GM18520 (cell line): ENCODE measurements around the gene CLMP.
"Not testable (repeated sequence)": the region's sequence is repeated elsewhere in the genome, so short reads cannot be mapped to it uniquely, and the experiment has no call there.

Experiments
- ATAC-seq: cut with Tn5 transposase; IDR thresholded peaks from one replicate; pipeline ENCODE4 v1.9.1; 2021; ENCODE audit not compliant: unreplicated experiment

Gene CLMP

DNA sequence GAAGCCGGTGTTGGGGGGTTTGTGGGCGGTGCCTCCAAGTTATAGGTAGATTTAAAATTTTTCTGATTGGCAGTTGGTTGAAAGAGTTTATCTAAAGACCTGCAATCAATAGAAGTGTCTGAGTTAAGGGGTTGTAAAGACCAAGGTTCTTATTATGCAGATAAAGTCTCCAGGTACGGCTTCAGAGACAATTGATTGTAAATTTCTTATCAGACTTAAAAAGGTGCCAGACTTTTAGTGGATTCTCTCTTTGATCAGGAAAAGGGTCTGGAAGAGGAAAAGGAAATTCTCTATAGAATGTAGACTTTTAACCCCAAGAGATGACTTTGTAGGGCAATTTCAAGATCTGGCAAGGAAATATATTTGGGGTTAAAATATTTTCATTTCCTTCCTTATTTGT lies 25.2 kb downstream of the CLMP start:
- ATAC-seq: no peak

- no peak for ATAC-seq
These were observed 26.0 kb downstream of the CLMP start for GRCh38 chr11:123168955-123169484.

- no peak for ATAC-seq
These were observed 26.8 kb downstream of the CLMP start for GRCh38 chr11:123168241-123168640.

- ATAC-seq: no peak
These were observed 28.9 kb downstream of the CLMP start for GRCh38 chr11:123166071-123166559.

DNA sequence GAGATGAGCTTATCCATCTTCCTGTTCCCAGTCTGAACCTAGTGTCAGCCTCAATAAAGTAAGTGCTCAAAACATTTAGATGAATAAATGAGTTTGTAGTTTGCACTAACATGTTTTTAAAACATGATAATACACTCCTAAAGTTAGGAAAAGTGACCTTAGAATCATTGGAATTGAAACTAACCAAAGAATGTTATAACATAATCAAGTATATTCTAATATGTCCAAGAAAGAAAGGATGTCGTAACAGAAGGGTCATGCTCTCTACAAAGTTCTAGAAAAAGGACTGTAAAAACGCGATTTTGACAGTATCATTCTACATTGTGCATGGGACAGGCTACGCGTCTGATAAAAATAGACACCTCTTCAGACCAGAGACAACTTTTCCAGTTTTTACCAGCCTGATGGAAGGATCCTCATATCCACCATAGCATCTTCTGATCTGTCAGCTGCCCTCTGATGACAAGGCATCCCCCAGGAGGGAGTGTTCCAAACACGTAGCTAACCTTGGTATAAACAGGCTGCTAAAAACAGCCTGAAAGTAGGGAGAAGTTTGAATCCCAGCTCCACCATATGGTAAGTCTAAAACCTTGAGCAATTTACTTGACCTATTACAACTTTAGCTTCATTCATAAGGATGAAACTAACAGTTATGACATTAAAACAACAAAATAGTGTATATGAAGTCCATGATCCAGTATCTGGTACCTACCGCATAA lies 30.2 kb downstream of the CLMP start:
- no peak for ATAC-seq

DNA sequence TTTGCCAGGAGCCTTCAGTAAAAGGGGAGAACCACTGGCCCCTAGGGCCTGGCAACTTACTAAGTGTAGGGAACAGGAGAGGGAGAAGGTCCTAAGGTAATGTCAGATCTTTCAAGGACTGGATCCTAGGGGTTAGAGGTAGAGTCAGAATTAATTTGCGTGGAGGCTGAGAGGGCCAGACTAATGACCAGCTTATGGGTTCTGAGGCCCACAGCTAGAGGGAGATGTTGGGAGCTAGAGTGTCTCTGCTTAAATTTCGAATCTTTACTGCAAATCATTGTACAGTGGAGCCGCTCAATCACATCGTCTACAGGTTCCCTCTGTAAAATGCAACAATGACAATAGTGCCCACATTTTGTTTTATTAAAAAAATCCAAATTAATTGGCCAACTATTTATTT lies 31.4 kb downstream of the CLMP start:
- no peak for ATAC-seq

GRCh38 chr11:123161376-123162030 lies 33.5 kb downstream of the CLMP start:
- no peak for ATAC-seq

DNA sequence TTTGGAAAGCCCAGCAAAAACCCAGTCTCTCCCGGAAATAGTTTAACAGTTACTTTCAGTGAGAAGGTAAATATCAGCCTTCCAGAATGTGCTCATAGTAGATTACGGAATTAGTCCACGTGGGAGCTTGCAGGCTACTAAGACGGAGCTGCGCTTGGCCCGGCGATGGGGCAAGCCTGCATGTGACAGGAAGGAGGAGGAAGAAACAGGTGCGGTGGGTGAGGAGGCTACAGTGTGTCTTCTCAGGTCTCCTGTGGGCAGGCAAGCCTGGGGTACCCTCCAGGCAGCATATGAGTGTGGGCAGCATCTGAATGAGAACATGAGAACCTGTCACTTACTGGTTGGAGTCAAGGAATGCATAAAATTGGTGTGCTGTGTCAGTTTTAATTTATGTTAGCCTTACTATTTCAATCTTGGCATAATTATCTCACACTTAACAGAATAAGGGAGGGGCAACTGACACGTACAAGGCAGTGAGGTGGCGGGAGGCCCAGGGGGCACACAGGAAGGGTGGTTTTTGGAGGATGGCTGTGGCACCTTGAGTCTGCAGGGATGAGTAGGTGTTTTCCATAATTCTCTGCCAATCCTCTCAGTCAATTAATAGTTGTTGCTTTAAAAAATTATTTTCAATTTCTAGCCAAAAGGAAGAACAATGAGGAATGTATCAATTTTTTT lies 35.7 kb downstream of the CLMP start:
- ATAC-seq: no peak

DNA sequence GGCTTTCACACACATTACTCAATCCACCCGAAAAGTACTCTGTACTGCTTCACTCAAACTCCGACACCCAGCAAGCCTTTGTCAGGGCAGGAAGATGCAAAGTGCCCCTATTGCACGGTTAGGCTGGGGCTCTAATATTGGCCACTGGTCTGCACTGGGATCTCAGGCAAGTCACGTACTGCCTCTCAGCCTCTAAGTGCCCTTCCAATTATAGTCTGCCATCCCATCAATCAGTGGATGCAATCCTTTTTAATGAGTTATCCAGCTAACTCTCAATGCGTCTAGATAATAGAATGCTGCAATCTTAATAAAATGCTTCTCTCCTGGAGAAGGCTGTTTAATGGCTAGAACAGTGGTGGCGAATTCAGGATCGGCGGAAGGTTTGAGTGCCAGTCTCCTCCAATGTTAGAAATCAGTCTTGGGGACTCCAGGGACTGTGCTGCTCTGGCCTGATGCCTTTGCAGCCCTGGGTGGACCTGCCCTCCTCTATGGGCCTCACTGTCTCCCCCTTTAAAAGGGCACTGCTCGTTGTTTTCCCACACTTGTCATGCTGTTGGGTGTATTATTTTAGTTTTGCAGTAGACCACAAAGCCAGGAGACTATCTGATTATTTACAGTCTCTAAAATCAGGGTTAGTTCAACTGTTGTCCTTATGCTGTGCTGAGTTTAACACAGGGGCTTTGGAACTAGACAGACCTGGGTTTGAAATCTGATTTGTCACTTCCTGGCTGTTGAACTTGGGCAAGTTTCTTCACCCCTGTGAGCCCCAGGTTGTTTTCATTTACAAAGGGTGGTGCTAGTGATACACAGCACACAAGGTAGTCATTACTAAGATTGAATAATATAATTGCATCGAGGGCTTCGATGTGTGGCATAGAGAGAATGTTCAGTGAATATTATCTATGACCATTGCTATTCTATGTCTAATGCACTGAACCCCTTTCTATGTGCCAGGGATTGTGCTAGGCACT lies 36.7 kb downstream of the CLMP start:
- ATAC-seq: no peak

- no peak for ATAC-seq
These were observed 42.1 kb downstream of the CLMP start for GRCh38 chr11:123152951-123153350.

- ATAC-seq: not testable (repeated sequence)
These were observed 42.7 kb downstream of the CLMP start for GRCh38 chr11:123152346-123152745.

- ATAC-seq: no peak
These were observed 43.3 kb downstream of the CLMP start for GRCh38 chr11:123151796-123152195.

DNA sequence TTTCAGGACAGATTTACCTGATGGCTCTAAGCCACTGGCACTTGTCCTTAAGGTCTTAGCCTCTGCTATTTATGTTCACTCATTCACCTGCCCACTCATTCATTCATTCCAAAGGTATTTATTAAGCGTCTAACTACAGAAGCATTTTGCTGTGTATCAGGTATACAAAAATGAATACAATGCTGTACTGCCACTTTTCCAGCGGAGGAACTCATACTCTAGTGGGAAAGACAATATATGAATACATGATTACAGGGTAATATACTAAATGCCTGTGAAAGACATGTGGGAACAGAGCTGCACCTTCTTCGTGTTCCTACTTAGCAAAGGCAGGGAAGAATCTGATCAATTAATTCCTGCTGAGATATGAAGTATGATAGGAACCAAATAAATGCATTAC lies 43.7 kb downstream of the CLMP start:
- no peak for ATAC-seq

DNA sequence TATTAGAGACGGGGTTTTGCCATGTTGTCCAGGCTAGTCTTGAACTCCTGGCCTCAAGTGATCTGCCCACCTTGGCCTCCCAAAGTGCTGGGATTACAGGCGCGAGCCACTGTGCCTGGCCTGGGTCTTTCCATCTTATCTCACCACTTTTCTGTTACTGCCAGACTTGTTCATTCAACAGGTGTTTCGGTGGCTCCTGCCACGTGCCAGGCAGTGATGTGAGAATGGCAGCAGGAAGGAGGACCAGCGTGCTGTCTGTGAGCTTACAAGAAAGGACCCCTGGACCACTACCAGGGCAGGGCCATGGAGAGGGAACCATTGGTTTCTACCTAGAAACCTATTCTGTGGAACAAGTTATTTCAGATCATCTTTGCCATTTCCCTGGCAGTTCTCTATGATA lies 44.2 kb downstream of the CLMP start:
- ATAC-seq: no peak

DNA sequence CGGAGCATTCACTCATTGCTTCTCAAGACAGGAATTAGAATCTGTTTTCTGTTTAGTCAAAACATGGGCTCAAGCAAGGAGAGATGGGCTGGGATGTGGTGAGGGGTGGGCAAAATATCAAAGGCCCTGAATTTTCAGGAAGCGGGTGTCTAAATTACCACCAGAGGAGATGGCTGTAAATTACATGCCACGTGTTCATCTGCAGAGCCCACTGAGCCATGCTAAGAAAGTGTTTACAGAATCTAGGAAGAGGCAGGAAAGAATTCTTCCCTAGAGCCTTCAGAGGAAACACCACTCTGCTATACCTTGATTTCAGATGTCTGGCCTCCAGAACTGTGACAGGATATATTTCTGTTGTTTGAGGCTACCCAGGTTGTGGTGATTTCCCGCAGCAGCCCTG lies 46.1 kb downstream of the CLMP start:
- no peak for ATAC-seq

- ATAC-seq: no peak
These were observed 49.4 kb downstream of the CLMP start for GRCh38 chr11:123145661-123146060.

DNA sequence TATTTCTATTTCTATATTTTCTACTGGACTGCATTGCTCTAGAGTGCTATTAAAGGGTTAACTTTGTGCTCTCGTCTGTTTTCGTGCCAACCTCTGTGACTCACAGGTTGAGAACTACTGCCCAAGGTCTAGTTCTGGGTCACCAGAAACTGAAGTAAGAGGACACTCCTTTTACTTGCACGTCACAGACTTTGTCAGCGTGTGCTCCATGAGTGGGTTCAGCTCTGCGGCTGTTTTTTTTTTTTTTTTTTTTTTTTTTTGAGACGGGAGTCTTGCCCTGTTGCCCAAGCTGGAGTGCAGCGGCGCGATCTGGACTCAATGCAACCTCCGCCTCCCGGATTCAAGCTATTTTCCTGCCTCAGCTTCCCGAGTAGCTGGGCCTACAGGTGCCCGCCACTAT lies 49.8 kb downstream of the CLMP start:
- ATAC-seq: no peak

DNA sequence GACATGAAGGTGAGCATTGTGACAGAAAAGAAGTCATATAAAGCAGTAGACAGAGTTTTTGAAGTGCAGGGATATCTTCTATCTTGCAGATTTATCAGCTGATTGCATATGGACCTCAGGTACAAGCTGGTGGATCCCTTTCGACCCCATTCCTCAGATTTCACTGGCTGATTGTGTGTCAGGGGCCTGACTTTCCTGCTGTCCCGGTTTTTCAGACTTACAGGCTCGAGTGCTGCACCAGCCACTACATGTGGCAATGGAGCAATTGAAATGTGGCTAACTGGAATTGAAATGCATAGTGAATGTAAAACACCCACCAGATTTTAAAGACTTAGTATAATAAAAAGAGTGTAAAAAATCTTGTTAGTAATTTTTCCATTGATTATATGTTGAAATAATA lies 50.3 kb downstream of the CLMP start:
- ATAC-seq: no peak

DNA sequence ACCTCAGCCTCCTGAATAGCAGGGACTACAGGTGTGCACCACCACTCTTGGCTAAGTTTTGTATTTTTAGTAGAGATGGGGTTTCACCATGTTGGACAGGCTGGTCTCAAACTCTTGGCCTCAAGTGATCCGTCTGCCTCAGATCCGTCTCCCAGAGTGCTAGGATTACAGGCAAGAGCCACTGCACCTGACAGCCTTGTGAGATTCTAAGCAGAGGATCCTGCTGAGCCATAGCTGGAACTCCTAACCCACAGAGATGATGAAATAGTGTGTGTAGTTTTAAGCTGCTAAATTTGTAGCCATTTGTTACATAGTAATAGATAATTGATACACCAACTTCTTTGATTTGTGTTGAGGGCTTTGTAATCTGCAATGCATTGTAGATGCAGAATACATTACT lies 51.1 kb downstream of the CLMP start:
- no peak for ATAC-seq

DNA sequence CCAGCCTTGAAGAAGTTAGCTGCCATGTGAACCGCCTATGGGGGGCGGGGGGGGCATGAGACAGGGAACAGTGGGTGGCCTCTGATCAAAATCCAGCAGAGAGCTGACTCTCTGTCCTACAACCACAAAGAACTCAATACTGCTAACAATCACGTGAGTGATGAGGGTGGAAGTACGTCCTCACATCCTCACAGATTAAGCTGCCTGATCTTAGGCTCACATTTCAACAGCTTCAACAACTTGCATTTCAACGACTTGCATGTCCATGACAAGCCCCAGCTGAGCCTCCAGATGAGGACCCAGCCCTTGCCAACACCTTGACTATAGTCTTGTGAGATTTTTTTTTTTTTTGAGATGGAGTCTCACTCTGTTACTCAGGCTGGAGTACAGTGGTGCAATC lies 51.6 kb downstream of the CLMP start:
- no peak for ATAC-seq

DNA sequence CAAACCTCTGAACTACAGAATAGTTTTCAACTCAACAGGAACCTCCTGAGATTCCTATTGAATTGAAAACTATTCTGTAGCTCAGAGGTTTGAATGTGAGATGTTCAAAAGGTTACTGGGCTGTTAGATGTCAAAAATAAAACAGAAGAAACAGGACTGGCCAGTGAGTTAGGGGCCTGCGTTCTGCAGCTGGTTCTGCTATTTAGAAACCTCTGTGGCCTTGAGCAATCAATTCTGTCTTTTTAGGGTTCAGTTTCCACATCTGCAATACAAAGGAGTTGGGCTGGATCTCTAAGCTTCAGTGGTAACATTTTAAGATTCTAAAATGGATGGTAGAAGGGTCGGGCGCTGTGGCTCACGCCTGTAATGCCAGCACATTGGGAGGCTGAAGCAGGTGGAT lies 55.8 kb downstream of the CLMP start:
- no peak for ATAC-seq
